ENCODE data around the gene SLC2A5.
A peak's percentile ranks its signal among the peaks of the same experiment; 100 is the strongest.

SLC2A5 gene

GRCh38 chr1:9069326-9070100 is at the start of gene SLC2A5:
Gene SLC2A5 (minus strand): TSS chr1:9069635. CDS start chr1:9069536, 99 bp downstream.
- Histone ChIP-seq H3F3A (ENCODE audit: control insufficient read depth, insufficient read depth) (peaks cover 38% of the 10 kb centered on the region), H3K36me3 (ENCODE audit: control insufficient read depth, low read length) (peaks cover 49% of the 10 kb centered on the region), H3K27me3 (ENCODE audit: control insufficient read depth, low read length) (no peaks in the 10 kb centered on the region), H3K27ac (ENCODE audit: low read depth, low read length) (peak within 1 kb of the TSS; percentile 97), H4K20me1 (ENCODE audit: control insufficient read depth, insufficient read depth, low read depth, low read length) (no peaks in the 10 kb centered on the region), H3K4me2 (ENCODE audit: low read length) (peak within 1 kb of the TSS; percentile 91), H3K4me3 (ENCODE audit: low read length) (peak within 1 kb of the TSS; percentile 94), H3K9me3 (ENCODE audit: control insufficient read depth, insufficient read depth, low read length) (no peaks in the 10 kb centered on the region), H3K79me2 (ENCODE audit: control insufficient read depth, low read length) (peaks cover 69% of the 10 kb centered on the region), H3K9me2 (replicated peaks; ENCODE audit: control insufficient read depth, low read length) (no peaks in the 10 kb centered on the region), H3K4me1 (ENCODE audit: control insufficient read depth, low read length) (peaks cover 80% of the 10 kb centered on the region)
- TF ChIP-seq CTCF (IDR thresholded peaks at IDR 0.05; ENCODE audit: low read depth, low read length, poor library complexity, severe bottlenecking), result peak; percentile 14
- no peak for TF ChIP-seq EZH2phosphoT487 (IDR thresholded peaks at IDR 0.05; ENCODE audit: borderline replicate concordance, low read length)

- Histone ChIP-seq H3K9me2 (replicated peaks; ENCODE audit: control insufficient read depth, low read length) (no peaks in the 10 kb centered on the region), H3K4me1 (ENCODE audit: control insufficient read depth, low read length) (peaks cover 42% of the 10 kb centered on the region), H3K4me3 (ENCODE audit: low read length) (no peak overlapping the region), H3F3A (ENCODE audit: control insufficient read depth, insufficient read depth) (peaks cover 11% of the 10 kb centered on the region), H3K27ac (ENCODE audit: low read depth, low read length) (no peak overlapping the region), H3K36me3 (ENCODE audit: control insufficient read depth, low read length) (no peaks in the 10 kb centered on the region), H3K4me2 (ENCODE audit: low read length) (no peak overlapping the region), H3K79me2 (ENCODE audit: control insufficient read depth, low read length) (peaks cover 9% of the 10 kb centered on the region), H3K9me3 (ENCODE audit: control insufficient read depth, insufficient read depth, low read length) (no peaks in the 10 kb centered on the region), H3K27me3 (ENCODE audit: control insufficient read depth, low read length) (no peaks in the 10 kb centered on the region), H4K20me1 (ENCODE audit: control insufficient read depth, insufficient read depth, low read depth, low read length) (no peaks in the 10 kb centered on the region)
- TF ChIP-seq EZH2phosphoT487 (IDR thresholded peaks at IDR 0.05; ENCODE audit: borderline replicate concordance, low read length) (no peak), CTCF (IDR thresholded peaks at IDR 0.05; ENCODE audit: low read depth, low read length, poor library complexity, severe bottlenecking) (no peak)
Measured at GRCh38 chr1:9118186-9118585, 48.8 kb upstream of the SLC2A5 start.

- H4K20me1 ChIP-seq (ENCODE audit: control insufficient read depth, insufficient read depth, low read depth, low read length), result no peaks in the 10 kb centered on the region
- H3K79me2 ChIP-seq (ENCODE audit: control insufficient read depth, low read length), result no peaks in the 10 kb centered on the region
- peaks cover 5% of the 10 kb centered on the region for H3K36me3 ChIP-seq (ENCODE audit: control insufficient read depth, low read length)
- 0 out of 2 replicates have a peak overlapping the region, but pooled peaks have one; percentile 2 for H3K4me2 ChIP-seq (ENCODE audit: low read length)
- H3K27ac ChIP-seq (ENCODE audit: low read depth, low read length), result no peak overlapping the region
- TF ChIP-seq CTCF (IDR thresholded peaks at IDR 0.05; ENCODE audit: low read depth, low read length, poor library complexity, severe bottlenecking) (no peak), EZH2phosphoT487 (IDR thresholded peaks at IDR 0.05; ENCODE audit: borderline replicate concordance, low read length) (no peak)
- no peaks in the 10 kb centered on the region for H3K27me3 ChIP-seq (ENCODE audit: control insufficient read depth, low read length)
- no peak overlapping the region for H3K4me3 ChIP-seq (ENCODE audit: low read length)
- no peaks in the 10 kb centered on the region for H3K9me2 ChIP-seq (replicated peaks; ENCODE audit: control insufficient read depth, low read length)
- no peaks in the 10 kb centered on the region for H3K9me3 ChIP-seq (ENCODE audit: control insufficient read depth, insufficient read depth, low read length)
- peaks cover 29% of the 10 kb centered on the region for H3K4me1 ChIP-seq (ENCODE audit: control insufficient read depth, low read length)
- H3F3A ChIP-seq (ENCODE audit: control insufficient read depth, insufficient read depth), result peaks cover 11% of the 10 kb centered on the region
Measured at GRCh38 chr1:9115351-9116205, 46.1 kb upstream of the SLC2A5 start.

Measured in DOHH2 (cell line).